HepG2 (cell line): Measurements from ENCODE around the gene TNFRSF25. TPM values are rescaled to one million over a fixed set of nuclear protein-coding genes. Genes with fewer than 3 reads are reported as not detected.
A peak's percentile ranks its signal among the peaks of the same experiment; 100 is the strongest.

Experiments used
- CTCF ChIP-seq: sonication (generic); formaldehyde crosslinking; IDR thresholded peaks from 2 replicates; pipeline ENCODE4 v1.5.0; 2020; ENCODE audit warnings: mild to moderate bottlenecking, missing genetic modification reagents, moderate library complexity
- FOXK2 ChIP-seq: fragments of 450-650 bp; IDR thresholded peaks from 2 replicates; pipeline ENCODE4 v1.6.1; 2016
- HIC2 ChIP-seq: sonication (generic); formaldehyde crosslinking; IDR thresholded peaks from 2 replicates; pipeline ENCODE4 v1.9.0; 2022; ENCODE audit warnings: low read depth, missing genetic modification reagents
- HNRNPL ChIP-seq: fragments of 200-400 bp; formaldehyde crosslinking; IDR thresholded peaks from 2 replicates; pipeline ENCODE4 v1.6.1; 2017; ENCODE audit warnings: mild to moderate bottlenecking, low read depth, low read length
- LCORL ChIP-seq, 2 experiments: fragments of 450-650 bp in 1 of 2; sonication (generic) in 1 of 2; formaldehyde crosslinking in 1 of 2; IDR thresholded peaks; 2 replicates each; pipeline versions ENCODE4 v1.5.0 to v1.6.1; 2017 to 2020; ENCODE audit warnings: antibody characterized with exemption in 1 of 2, missing genetic modification reagents in 1 of 2
- PAWR ChIP-seq: sonication (generic); formaldehyde crosslinking; IDR thresholded peaks from 2 replicates; pipeline ENCODE4 v1.4.0; 2020; ENCODE audit warnings: missing genetic modification reagents, mild to moderate bottlenecking, borderline replicate concordance
- SALL1 ChIP-seq: sonication (generic); formaldehyde crosslinking; IDR thresholded peaks from 2 replicates; pipeline ENCODE4 v1.8.0; 2022; ENCODE audit warnings: mild to moderate bottlenecking, missing genetic modification reagents
- STAT5B ChIP-seq: sonication (generic); formaldehyde crosslinking; IDR thresholded peaks from 2 replicates; pipeline ENCODE4 v1.4.0; 2020; ENCODE audit warnings: missing genetic modification reagents
- TBL1XR1 ChIP-seq: fragments of 150-350 bp; IDR thresholded peaks from 2 replicates; pipeline ENCODE4 v1.6.1; 2014; ENCODE audit warnings: borderline replicate concordance, low read length; ENCODE audit not compliant: partially characterized antibody
- ZNF577 ChIP-seq: sonication (generic); formaldehyde crosslinking; IDR thresholded peaks from 2 replicates; pipeline ENCODE4 v1.4.0; 2020; ENCODE audit warnings: mild to moderate bottlenecking, low read depth, missing genetic modification reagents, borderline replicate concordance
- ZNF644 ChIP-seq: IDR thresholded peaks from 2 replicates; pipeline ENCODE4 v1.6.1; 2016; ENCODE audit warnings: low read depth
- ZNF740 ChIP-seq: sonication (generic); formaldehyde crosslinking; IDR thresholded peaks from 2 replicates; pipeline ENCODE4 v1.4.0; 2020; ENCODE audit warnings: missing genetic modification reagents
- polyA plus RNA-seq, 8 experiments: library from polyadenylated mRNA; depleted of rRNA in 3 of 8; stranded (reverse) in 7 of 8; unstranded in 1 of 8; fragments of >200 nt; fragmentation: Illumina TruSeq in 4 of 8; extraction: Trizol in 4 of 8; gene quantifications; 2 replicates each; pipeline versions ENCODE4 v1.2.1 to v1.2.3, GENCODE V29; 2011 to 2016; ENCODE audit warnings: low read depth in 4 of 8, missing spikeins in 1 of 8, mixed read lengths in 1 of 8; ENCODE audit not compliant: insufficient read depth in 1 of 8
- total RNA-seq, 5 experiments: library from RNA; depleted of rRNA; stranded (reverse); fragments of >200 nt; fragmentation: Illumina TruSeq; extraction: Trizol; gene quantifications; 2 replicates each; pipeline ENCODE4 v1.2.3, GENCODE V29; 2016; ENCODE audit warnings: low read depth in 1 of 5

Gene TNFRSF25
- total and polyA plus RNA-seq, 2 of the 13 experiments (the other 11 are each of a cell fraction or from before 2014, with no cell fraction given): 1.4 to 1.5 TPM

GRCh38 chr1:6464514-6464836, 1.5 kb downstream of the TNFRSF25 start (continued):
- TF ChIP-seq CTCF (peak; percentile 86), ZNF644 (no peak), ZNF740 (peak; percentile 96), LCORL (IDR thresholded peaks at IDR 0.05) (no peak), LCORL (CRISPR knock-in tag; IDR thresholded peaks at IDR 0.05) (0 out of 2 replicates have a peak, but pooled peaks have one; percentile 19), PAWR (CRISPR knock-in tag) (no peak), ZNF577 (CRISPR knock-in tag) (no peak), SALL1 (no peak), HNRNPL (peak; percentile 47; the same call in 1 of the 2 replicates), STAT5B (CRISPR knock-in tag) (no peak), HIC2 (CRISPR knock-in tag) (peak; percentile 61), FOXK2 (no peak), TBL1XR1 (no peak)
